ENCODE measurements around the gene SPPL2C. TPM values are rescaled to one million over a fixed set of nuclear protein-coding genes. Genes with fewer than 3 reads are reported as not detected.

Gene SPPL2C
- total RNA-seq, 1 experiment from 2014 or later, result not detected

DNA sequence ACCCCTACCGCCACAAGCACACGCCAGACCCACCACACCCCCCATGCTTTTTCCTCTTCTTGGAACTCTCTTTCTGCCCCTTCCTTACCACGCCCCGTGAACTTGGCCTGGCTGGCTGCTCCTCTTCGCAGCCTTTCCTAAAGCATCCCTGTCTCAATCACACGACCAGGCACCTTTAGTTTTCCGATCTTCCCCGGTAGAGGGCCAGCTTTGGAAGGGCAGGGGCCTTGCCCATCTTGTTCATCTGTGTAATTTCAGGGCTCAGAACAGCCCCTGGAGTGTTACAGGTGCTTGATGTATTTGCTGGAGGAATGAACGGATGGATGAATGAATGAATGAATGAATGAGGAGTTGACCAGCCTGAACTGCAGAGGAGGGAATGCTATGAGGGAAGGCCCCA lies 3.7 kb downstream of the SPPL2C start (continued):
- TF ChIP-seq, protein P1, sequence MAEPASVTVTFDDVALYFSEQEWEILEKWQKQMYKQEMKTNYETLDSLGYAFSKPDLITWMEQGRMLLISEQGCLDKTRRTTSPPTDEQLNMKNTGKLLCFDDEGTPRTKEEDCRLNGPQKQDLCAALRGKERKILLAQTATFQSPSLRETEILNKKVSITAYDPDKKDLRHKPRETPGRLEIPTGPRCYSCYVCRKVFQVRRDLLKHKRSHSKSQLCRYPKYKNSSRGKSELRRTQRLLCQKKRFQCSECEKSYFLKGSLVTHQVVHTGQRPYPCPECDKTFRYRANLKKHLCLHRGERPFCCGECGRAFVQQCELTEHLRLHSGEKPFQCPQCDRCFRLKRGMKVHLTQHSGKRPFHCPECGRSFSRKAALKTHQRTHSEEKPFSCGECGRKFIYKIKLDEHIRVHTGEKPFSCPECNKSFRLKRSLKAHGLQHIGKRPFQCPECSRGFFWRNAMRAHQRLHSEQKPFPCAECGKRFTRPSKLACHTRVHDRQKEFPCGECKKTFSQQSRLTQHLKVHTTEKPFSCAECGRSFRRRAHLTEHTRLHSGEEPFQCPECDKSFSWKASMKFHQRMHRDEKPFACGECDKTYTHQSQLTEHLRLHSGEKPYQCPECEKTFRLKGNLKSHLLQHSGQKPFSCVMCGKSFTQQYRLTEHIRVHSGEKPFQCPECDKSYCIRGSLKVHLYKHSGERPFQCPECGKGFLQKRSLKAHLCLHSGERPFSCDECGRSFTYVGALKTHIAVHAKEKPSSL (CRISPR knock-in tag; conservative IDR thresholded peaks at IDR 0.05), result no peak
- TF ChIP-seq EMX1 (CRISPR knock-in tag; IDR thresholded peaks at IDR 0.05), result no peak
- TF ChIP-seq, protein P2, sequence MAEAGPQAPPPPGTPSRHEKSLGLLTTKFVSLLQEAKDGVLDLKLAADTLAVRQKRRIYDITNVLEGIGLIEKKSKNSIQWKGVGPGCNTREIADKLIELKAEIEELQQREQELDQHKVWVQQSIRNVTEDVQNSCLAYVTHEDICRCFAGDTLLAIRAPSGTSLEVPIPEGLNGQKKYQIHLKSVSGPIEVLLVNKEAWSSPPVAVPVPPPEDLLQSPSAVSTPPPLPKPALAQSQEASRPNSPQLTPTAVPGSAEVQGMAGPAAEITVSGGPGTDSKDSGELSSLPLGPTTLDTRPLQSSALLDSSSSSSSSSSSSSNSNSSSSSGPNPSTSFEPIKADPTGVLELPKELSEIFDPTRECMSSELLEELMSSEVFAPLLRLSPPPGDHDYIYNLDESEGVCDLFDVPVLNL (CRISPR knock-in tag; IDR thresholded peaks at IDR 0.05; ENCODE audit: borderline replicate concordance, low read depth), result no peak
- no peak for TF ChIP-seq GRHL2 (CRISPR knock-in tag; IDR thresholded peaks at IDR 0.05; ENCODE audit: insufficient replicate concordance, severe bottlenecking)
- TF ChIP-seq, protein P3, sequence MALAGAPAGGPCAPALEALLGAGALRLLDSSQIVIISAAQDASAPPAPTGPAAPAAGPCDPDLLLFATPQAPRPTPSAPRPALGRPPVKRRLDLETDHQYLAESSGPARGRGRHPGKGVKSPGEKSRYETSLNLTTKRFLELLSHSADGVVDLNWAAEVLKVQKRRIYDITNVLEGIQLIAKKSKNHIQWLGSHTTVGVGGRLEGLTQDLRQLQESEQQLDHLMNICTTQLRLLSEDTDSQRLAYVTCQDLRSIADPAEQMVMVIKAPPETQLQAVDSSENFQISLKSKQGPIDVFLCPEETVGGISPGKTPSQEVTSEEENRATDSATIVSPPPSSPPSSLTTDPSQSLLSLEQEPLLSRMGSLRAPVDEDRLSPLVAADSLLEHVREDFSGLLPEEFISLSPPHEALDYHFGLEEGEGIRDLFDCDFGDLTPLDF (CRISPR knock-in tag; IDR thresholded peaks at IDR 0.05), result no peak
- TF ChIP-seq RELA (CRISPR knock-in tag; IDR thresholded peaks at IDR 0.05; ENCODE audit: borderline replicate concordance), result no peak
- no peak for TF ChIP-seq KAT7 (CRISPR knock-in tag; IDR thresholded peaks at IDR 0.05; ENCODE audit: borderline replicate concordance)
- TF ChIP-seq TP53 (CRISPR knock-in tag; IDR thresholded peaks at IDR 0.05), result no peak
- TF ChIP-seq, protein P4, sequence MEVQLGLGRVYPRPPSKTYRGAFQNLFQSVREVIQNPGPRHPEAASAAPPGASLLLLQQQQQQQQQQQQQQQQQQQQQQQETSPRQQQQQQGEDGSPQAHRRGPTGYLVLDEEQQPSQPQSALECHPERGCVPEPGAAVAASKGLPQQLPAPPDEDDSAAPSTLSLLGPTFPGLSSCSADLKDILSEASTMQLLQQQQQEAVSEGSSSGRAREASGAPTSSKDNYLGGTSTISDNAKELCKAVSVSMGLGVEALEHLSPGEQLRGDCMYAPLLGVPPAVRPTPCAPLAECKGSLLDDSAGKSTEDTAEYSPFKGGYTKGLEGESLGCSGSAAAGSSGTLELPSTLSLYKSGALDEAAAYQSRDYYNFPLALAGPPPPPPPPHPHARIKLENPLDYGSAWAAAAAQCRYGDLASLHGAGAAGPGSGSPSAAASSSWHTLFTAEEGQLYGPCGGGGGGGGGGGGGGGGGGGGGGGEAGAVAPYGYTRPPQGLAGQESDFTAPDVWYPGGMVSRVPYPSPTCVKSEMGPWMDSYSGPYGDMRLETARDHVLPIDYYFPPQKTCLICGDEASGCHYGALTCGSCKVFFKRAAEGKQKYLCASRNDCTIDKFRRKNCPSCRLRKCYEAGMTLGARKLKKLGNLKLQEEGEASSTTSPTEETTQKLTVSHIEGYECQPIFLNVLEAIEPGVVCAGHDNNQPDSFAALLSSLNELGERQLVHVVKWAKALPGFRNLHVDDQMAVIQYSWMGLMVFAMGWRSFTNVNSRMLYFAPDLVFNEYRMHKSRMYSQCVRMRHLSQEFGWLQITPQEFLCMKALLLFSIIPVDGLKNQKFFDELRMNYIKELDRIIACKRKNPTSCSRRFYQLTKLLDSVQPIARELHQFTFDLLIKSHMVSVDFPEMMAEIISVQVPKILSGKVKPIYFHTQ (CRISPR knock-in tag; IDR thresholded peaks at IDR 0.05), result no peak
- TF ChIP-seq, protein P5, sequence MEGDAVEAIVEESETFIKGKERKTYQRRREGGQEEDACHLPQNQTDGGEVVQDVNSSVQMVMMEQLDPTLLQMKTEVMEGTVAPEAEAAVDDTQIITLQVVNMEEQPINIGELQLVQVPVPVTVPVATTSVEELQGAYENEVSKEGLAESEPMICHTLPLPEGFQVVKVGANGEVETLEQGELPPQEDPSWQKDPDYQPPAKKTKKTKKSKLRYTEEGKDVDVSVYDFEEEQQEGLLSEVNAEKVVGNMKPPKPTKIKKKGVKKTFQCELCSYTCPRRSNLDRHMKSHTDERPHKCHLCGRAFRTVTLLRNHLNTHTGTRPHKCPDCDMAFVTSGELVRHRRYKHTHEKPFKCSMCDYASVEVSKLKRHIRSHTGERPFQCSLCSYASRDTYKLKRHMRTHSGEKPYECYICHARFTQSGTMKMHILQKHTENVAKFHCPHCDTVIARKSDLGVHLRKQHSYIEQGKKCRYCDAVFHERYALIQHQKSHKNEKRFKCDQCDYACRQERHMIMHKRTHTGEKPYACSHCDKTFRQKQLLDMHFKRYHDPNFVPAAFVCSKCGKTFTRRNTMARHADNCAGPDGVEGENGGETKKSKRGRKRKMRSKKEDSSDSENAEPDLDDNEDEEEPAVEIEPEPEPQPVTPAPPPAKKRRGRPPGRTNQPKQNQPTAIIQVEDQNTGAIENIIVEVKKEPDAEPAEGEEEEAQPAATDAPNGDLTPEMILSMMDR (IDR thresholded peaks at IDR 0.05), result no peak

DNA sequence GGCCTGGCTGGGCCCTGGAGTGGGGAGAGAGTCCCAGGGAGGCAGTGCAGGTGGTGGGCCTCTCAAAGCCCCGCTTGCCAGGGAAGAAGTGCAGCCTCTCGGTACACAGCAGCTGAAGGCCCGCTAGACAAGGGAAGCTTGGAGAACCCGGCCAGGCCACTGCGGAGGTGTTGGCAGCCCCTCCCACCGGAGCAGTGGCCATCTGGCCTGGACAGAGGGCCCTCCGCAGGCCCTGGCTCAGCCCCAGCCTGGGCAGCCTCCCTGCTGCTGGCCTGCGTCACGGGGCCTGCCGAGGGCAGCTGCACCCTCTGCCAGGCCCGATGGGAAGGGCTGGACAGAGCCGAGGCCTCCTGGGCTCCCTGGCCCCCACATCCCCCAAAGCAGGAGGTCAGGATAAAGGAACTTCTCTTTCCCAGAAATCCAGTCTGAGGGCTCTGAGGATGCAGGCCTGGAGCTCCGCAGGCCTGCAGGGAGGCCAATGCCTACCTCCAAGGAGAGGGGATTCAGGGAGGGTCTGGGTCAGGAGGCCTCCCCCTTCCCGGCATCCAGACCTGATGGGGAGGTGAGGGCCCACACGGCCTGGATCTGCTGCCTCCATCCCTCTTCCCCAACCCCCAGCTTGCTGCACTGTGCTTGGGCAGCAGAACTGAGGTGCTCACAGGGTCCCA lies 4.3 kb downstream of the SPPL2C start:
- no peak overlapping the region for H3K27ac Mint-ChIP-seq
- ATAC-seq, result no peak
- DNase-seq (ENCODE audit: low spot score), result no peak
- no peaks in the 10 kb centered on the region for H3K9me3 Mint-ChIP-seq
- H3K4me3 Mint-ChIP-seq, result no peak overlapping the region
- ChIA-PET POLR2A (no interaction called here), CTCF (interaction anchor here (0.8 to 2.3 kb wide), 11 partner anchors 13 to 209 kb away, joined by 3 to 12 read pairs (median 3); no protein-coding TSS in a partner anchor)
- no peaks in the 10 kb centered on the region; the same call in 1 of the 2 replicates for H3K27me3 Mint-ChIP-seq (ENCODE audit: low read depth)
- H3K4me1 Mint-ChIP-seq, result no peaks in the 10 kb centered on the region
- no peaks in the 10 kb centered on the region for H3K36me3 Mint-ChIP-seq
- TF ChIP-seq, protein P6, sequence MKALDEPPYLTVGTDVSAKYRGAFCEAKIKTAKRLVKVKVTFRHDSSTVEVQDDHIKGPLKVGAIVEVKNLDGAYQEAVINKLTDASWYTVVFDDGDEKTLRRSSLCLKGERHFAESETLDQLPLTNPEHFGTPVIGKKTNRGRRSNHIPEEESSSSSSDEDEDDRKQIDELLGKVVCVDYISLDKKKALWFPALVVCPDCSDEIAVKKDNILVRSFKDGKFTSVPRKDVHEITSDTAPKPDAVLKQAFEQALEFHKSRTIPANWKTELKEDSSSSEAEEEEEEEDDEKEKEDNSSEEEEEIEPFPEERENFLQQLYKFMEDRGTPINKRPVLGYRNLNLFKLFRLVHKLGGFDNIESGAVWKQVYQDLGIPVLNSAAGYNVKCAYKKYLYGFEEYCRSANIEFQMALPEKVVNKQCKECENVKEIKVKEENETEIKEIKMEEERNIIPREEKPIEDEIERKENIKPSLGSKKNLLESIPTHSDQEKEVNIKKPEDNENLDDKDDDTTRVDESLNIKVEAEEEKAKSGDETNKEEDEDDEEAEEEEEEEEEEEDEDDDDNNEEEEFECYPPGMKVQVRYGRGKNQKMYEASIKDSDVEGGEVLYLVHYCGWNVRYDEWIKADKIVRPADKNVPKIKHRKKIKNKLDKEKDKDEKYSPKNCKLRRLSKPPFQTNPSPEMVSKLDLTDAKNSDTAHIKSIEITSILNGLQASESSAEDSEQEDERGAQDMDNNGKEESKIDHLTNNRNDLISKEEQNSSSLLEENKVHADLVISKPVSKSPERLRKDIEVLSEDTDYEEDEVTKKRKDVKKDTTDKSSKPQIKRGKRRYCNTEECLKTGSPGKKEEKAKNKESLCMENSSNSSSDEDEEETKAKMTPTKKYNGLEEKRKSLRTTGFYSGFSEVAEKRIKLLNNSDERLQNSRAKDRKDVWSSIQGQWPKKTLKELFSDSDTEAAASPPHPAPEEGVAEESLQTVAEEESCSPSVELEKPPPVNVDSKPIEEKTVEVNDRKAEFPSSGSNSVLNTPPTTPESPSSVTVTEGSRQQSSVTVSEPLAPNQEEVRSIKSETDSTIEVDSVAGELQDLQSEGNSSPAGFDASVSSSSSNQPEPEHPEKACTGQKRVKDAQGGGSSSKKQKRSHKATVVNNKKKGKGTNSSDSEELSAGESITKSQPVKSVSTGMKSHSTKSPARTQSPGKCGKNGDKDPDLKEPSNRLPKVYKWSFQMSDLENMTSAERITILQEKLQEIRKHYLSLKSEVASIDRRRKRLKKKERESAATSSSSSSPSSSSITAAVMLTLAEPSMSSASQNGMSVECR (CRISPR knock-in tag; IDR thresholded peaks at IDR 0.05; ENCODE audit: borderline replicate concordance), result no peak
- no peak for TF ChIP-seq ZNF263 (CRISPR knock-in tag; IDR thresholded peaks at IDR 0.05; ENCODE audit: low read depth)
- TF ChIP-seq, protein P2 (CRISPR knock-in tag; IDR thresholded peaks at IDR 0.05; ENCODE audit: borderline replicate concordance, low read depth), result no peak
- TF ChIP-seq, protein P7, sequence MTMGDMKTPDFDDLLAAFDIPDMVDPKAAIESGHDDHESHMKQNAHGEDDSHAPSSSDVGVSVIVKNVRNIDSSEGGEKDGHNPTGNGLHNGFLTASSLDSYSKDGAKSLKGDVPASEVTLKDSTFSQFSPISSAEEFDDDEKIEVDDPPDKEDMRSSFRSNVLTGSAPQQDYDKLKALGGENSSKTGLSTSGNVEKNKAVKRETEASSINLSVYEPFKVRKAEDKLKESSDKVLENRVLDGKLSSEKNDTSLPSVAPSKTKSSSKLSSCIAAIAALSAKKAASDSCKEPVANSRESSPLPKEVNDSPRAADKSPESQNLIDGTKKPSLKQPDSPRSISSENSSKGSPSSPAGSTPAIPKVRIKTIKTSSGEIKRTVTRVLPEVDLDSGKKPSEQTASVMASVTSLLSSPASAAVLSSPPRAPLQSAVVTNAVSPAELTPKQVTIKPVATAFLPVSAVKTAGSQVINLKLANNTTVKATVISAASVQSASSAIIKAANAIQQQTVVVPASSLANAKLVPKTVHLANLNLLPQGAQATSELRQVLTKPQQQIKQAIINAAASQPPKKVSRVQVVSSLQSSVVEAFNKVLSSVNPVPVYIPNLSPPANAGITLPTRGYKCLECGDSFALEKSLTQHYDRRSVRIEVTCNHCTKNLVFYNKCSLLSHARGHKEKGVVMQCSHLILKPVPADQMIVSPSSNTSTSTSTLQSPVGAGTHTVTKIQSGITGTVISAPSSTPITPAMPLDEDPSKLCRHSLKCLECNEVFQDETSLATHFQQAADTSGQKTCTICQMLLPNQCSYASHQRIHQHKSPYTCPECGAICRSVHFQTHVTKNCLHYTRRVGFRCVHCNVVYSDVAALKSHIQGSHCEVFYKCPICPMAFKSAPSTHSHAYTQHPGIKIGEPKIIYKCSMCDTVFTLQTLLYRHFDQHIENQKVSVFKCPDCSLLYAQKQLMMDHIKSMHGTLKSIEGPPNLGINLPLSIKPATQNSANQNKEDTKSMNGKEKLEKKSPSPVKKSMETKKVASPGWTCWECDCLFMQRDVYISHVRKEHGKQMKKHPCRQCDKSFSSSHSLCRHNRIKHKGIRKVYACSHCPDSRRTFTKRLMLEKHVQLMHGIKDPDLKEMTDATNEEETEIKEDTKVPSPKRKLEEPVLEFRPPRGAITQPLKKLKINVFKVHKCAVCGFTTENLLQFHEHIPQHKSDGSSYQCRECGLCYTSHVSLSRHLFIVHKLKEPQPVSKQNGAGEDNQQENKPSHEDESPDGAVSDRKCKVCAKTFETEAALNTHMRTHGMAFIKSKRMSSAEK (CRISPR knock-in tag; IDR thresholded peaks at IDR 0.05; ENCODE audit: borderline replicate concordance), result no peak
- TF ChIP-seq PRRX2 (CRISPR knock-in tag; IDR thresholded peaks at IDR 0.05), result no peak
